Endothelial cell (in vitro differentiated cells): ENCODE results near the gene ERCC2. TPM values are rescaled to one million over a fixed set of nuclear protein-coding genes. Genes with fewer than 3 reads are reported as not detected.

ENCODE experiments used
- DNase-seq: peaks from one replicate; pipeline ENCODE4 v3.0.0; 2021; ENCODE audit warnings: low spot score
- H3K27ac Mint-ChIP-seq: one replicate; pipeline ENCODE4 v1.8.0; 2021; ENCODE audit warnings: mixed read lengths, inconsistent platforms; ENCODE audit not compliant: unreplicated experiment
- H3K27me3 Mint-ChIP-seq: one replicate; pipeline ENCODE4 v1.8.0; 2021; ENCODE audit warnings: mild to moderate bottlenecking, moderate library complexity, mixed read lengths, inconsistent platforms; ENCODE audit not compliant: unreplicated experiment
- H3K36me3 Mint-ChIP-seq: one replicate; pipeline ENCODE4 v1.8.0; 2021; ENCODE audit warnings: mild to moderate bottlenecking, low read depth, mixed read lengths, inconsistent platforms; ENCODE audit not compliant: unreplicated experiment
- H3K4me1 Mint-ChIP-seq: one replicate; pipeline ENCODE4 v1.8.0; 2021; ENCODE audit warnings: mild to moderate bottlenecking, mixed read lengths, inconsistent platforms; ENCODE audit not compliant: unreplicated experiment
- H3K4me3 Mint-ChIP-seq: one replicate; pipeline ENCODE4 v1.8.0; 2021; ENCODE audit warnings: mild to moderate bottlenecking, mixed read lengths, inconsistent platforms; ENCODE audit not compliant: unreplicated experiment
- H3K9me3 Mint-ChIP-seq: one replicate; pipeline ENCODE4 v1.8.0; 2021; ENCODE audit warnings: mixed read lengths, inconsistent platforms; ENCODE audit not compliant: unreplicated experiment
- CTCF ChIP-seq: fragments of 200-600 bp; sonication (generic); IDR thresholded peaks from one replicate; pipeline ENCODE4 v1.5.0; 2021; ENCODE audit warnings: antibody characterized with exemption; ENCODE audit not compliant: unreplicated experiment
- total RNA-seq: library from RNA; stranded (reverse); fragmentation: NEBNext Ultra II Directional; extraction: Animal tissue kit (Norgen Biotek cat#: 25700); gene quantifications from one replicate; pipeline ENCODE4 v1.2.1, GENCODE V29; 2021; ENCODE audit not compliant: unreplicated experiment

ERCC2 gene
- total RNA-seq, 1 donor from 2014 or later, result 44.2 TPM

- Mint-ChIP-seq H3K27me3 (peaks cover 2% of the 10 kb centered on the region), H3K4me3 (no peak overlapping the region), H3K9me3 (no peaks in the 10 kb centered on the region), H3K4me1 (no peaks in the 10 kb centered on the region), H3K36me3 (no peaks in the 10 kb centered on the region), H3K27ac (no peak overlapping the region)
- DNase-seq, result no peak
- no peak for TF ChIP-seq CTCF
These were observed 36.6 kb downstream of the ERCC2 start for GRCh38 chr19:45333609-45334303.

- Mint-ChIP-seq H3K36me3 (no peaks in the 10 kb centered on the region), H3K4me1 (no peaks in the 10 kb centered on the region), H3K9me3 (no peaks in the 10 kb centered on the region), H3K27me3 (peaks cover 4% of the 10 kb centered on the region), H3K27ac (no peak overlapping the region), H3K4me3 (no peak overlapping the region)
- DNase-seq, result no peak
- TF ChIP-seq CTCF, result no peak
These were observed 39.0 kb downstream of the ERCC2 start for GRCh38 chr19:45331411-45331810.

DNA sequence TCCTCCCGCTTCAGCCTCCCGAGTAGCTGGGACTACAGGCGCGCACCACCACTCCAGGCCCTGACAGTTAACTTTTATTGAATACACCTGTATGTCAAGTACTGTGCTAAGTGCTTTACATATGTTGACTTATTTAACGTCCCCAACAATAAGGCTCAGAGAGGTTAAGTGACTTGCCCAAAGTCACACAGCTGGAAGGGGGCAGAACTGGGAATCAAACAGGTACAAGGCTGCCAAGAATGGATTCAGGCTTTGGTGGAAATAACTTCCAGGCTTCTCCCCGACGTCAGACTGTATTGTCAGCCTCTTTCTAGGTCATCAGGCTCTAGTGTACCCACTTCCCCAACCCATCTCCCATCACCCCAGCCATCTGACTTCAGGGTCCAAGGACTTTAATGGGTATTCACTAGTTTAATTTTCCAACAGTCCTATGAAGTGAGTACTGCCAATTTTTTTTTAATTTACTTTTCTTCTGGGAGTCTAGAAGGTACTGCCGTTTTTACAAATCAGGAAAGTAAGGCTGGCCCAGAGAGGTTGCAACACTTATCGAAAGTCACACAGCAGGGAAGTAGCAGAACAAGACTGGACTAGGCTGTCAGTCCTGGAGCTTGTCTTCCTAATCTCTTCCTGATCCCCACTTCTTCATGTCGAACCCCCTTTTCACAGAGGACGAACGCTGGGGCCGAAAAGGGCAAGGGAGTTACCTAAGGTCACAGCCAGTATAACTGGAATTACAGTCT lies 42.8 kb downstream of the ERCC2 start:
- DNase-seq, result no peak
- no peaks in the 10 kb centered on the region for H3K4me1 Mint-ChIP-seq
- H3K9me3 Mint-ChIP-seq, result no peaks in the 10 kb centered on the region
- TF ChIP-seq CTCF, result no peak
- no peaks in the 10 kb centered on the region for H3K36me3 Mint-ChIP-seq
- H3K4me3 Mint-ChIP-seq, result no peak overlapping the region
- peaks cover 11% of the 10 kb centered on the region for H3K27me3 Mint-ChIP-seq
- no peak overlapping the region for H3K27ac Mint-ChIP-seq

- H3K36me3 Mint-ChIP-seq, result no peaks in the 10 kb centered on the region
- no peak overlapping the region for H3K4me3 Mint-ChIP-seq
- DNase-seq, result no peak
- no peaks in the 10 kb centered on the region for H3K4me1 Mint-ChIP-seq
- no peak for TF ChIP-seq CTCF
- peaks cover 11% of the 10 kb centered on the region for H3K27me3 Mint-ChIP-seq
- H3K27ac Mint-ChIP-seq, result no peak overlapping the region
- H3K9me3 Mint-ChIP-seq, result no peaks in the 10 kb centered on the region
These were observed 45.9 kb downstream of the ERCC2 start for GRCh38 chr19:45324349-45324907.

- DNase-seq, result no peak
- TF ChIP-seq CTCF, result no peak
- no peaks in the 10 kb centered on the region for H3K36me3 Mint-ChIP-seq
- H3K4me3 Mint-ChIP-seq, result no peak overlapping the region
- H3K4me1 Mint-ChIP-seq, result no peaks in the 10 kb centered on the region
- H3K27ac Mint-ChIP-seq, result no peak overlapping the region
- H3K27me3 Mint-ChIP-seq, result peaks cover 11% of the 10 kb centered on the region
- no peaks in the 10 kb centered on the region for H3K9me3 Mint-ChIP-seq
These were observed 46.7 kb downstream of the ERCC2 start for GRCh38 chr19:45323671-45324081.
